UCSD-AML1 (cell line): Measurements from ENCODE around the gene APOBEC3F.
"Not testable (repeated sequence)": the region's sequence is repeated elsewhere in the genome, so short reads cannot be mapped to it uniquely, and the experiment has no call there.

Source experiments
- DNase-seq: peaks from one replicate; lab custom pipeline; 2025; ENCODE audit not compliant: unreplicated experiment; lab: John Stamatoyannopoulos, UW

The APOBEC3F gene

GRCh38 chr22:39068033-39068785 is 27.5 kb downstream of the APOBEC3F start:
- no peak for DNase-seq

DNA sequence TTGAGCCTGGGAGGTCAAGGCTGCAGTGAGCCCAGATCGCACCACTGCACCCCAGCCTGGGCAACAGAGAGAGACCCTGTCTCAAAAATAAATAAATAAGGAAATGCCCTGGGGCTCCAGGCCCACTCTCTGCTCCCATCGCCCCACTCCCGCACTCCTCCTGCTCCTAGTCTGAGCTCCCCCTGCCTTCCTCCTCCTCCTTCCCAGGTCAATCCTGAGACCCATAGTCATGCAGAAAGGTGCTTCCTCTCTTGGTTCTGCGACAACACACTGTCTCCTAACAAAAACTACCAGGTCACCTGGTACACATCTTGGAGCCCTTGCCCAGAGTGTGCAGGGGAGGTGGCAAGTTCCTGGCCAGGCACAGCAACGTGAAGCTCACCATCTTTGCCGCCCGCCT is 29.5 kb downstream of the APOBEC3F start:
- no peak for DNase-seq

DNA sequence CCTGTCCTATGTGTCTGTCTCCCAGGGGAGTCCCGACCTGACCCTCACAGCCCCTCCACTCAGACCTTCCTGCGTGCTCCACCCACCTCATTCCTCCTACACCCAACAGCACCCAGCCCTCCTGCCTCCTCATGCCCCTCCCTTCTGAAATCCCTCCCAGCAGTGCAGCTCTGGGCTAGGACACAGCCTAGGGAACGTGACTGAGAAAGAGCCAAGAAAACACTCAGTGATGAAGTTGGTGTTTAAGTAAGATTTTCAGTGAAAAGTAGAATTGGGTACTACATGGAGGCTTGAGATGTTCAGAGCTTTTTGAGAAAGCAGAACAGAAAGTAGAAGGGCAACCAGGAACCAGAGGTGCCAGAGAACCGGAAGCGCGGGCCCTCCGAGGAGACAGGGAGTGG is 31.9 kb downstream of the APOBEC3F start:
- DNase-seq = not testable (repeated sequence)

- no peak for DNase-seq
These were observed 33.3 kb downstream of the APOBEC3F start for GRCh38 chr22:39073981-39074380.

DNA sequence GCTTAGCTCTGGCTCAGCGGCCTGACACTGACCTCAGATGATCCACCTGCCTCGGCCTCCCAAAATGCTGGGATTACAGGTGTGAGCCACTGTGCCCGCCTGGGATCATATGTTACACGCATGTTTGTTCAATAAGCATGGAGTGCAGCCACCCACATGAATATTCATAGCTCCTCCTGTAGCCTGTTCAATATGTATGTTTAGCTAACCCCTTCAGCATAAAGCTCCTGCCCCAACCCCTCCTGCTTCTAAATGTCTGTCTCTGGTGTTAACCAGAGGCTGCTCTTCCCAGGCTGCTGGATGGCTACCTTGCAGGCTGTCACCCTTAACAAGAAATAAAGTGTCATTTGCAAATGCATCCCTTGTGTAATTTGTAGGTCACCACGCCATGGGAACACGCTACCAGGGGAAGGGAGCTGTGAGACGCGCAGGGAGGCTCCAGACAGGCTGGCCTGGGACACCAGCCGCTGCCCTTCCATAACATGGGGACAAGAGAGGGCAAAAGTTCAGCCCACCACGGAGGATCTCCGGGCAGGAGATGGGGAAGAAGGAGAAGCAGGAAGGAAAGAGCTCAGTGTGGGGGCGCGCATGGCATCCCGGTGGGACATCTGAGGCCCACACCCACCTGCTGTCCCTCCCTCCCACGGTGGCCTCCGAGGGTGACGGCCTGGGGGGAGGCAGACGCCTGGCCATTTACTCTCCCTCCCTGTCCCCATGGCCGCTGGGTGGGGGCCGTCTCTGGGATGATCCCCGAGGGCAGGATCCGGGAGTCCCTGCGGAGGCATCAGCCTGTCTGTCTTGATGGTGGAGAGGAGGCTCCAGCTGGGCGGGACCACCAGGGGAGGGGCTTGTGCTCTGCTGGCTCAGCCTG is 35.7 kb downstream of the APOBEC3F start:
- not testable (repeated sequence) for DNase-seq

- peak; percentile 67 for DNase-seq
These were observed 36.6 kb downstream of the APOBEC3F start, which contains the start of gene APOBEC3G for GRCh38 chr22:39077026-39077840. TSS of gene APOBEC3G (plus strand) at chr22:39077275. CDS start at chr22:39077362, 87 bp downstream.

GRCh38 chr22:39077912-39078311 is 37.2 kb downstream of the APOBEC3F start:
- DNase-seq = not testable (repeated sequence)

DNA sequence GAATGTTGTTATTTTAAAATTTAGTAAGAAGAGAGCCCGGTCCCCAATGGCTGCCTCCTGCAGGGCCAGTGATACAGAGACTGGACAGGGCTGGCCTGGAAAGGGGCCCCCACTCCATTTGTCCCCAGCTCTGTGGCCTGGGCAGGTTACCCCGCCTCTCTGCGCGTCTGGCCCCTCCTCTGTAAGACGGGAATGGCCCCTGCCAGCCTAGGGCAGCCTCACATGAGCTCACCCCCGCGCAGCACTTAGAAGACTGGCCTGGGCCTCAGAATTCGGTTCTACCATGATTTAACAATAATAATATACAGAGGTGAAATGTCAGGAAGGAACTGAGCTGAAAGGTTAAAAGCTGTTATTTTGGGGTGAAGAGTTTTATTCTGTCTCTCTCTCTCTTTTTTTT is 37.7 kb downstream of the APOBEC3F start:
- no peak for DNase-seq

- DNase-seq = not testable (repeated sequence)
These were observed 38.5 kb downstream of the APOBEC3F start for GRCh38 chr22:39079054-39079637.

DNA sequence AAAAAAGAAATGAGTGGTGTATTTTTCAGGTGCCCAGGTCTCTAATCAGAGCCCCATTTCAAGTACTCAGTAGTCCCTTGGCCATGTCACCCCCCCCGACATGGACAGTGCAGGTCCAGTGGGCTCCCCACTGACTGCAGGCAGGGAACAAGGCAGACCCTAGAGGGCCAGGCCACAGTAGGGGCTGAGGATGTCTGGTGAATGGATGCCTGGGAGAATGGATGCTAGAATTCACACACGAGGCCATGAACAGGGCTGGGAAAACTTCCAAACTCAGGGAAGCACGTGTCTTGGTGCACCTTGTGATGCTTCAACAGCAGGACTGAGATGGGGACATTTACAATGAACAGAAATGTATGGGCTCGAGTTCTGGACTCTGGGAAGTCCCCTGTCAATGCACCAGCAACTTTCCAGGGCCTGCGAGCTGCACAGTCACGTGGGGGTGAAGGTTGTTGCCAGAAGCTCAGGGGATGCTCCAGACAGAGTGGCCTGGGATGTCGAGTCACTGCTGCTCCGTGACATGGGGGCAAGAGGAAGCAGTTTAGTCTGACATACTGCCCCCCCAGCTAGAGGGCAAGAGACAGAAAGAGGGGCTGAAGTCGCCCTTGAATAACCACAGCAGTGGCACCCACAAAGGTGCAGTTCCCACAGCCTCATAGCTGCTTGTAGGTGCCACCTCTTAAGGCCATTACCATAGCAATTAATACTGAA is 39.5 kb downstream of the APOBEC3F start:
- no peak for DNase-seq

- DNase-seq = no peak
These were observed 40.4 kb downstream of the APOBEC3F start for GRCh38 chr22:39081016-39081415.

DNA sequence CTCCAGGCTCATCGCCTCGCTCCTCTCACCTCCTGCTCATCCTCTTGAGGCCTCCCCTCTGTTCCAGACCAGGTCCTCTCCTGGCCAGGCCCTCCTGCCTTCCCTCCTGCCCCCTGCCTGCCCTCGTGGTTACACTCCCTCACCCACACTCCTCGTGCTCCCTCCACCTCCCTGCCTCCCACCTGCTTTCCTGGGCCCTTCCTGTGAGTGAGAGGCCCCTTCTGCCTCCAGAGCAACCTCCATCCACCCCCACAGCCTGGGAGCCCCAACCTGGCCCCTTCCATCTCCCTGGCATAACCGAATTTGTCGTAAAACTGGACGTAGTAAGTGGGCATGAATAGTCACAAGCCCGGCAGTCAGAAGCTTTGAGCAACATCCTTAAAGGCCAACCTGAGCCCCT is 40.9 kb downstream of the APOBEC3F start:
- DNase-seq = no peak

GRCh38 chr22:39083212-39084165 is 42.8 kb downstream of the APOBEC3F start:
- DNase-seq = no peak

DNA sequence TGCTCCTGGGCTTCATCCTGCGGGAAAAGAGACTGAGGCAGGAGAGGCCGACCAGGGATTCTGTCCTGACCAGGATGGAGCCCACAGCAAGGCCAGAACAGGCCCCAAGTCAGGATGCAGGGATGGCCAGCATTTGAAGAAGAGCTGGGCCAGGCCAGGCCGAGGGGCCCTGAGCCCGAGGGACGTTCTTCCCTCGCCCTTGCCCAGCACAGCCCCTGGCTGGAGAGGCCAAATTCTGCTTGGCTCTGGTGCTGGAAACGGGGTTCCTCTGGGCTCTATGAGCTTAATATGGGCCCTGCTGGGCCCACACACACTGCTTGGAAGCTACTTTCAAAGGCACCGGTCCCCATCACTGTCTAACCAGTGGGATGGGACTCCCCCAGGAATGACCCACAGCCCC is 44.0 kb downstream of the APOBEC3F start:
- no peak for DNase-seq

DNA sequence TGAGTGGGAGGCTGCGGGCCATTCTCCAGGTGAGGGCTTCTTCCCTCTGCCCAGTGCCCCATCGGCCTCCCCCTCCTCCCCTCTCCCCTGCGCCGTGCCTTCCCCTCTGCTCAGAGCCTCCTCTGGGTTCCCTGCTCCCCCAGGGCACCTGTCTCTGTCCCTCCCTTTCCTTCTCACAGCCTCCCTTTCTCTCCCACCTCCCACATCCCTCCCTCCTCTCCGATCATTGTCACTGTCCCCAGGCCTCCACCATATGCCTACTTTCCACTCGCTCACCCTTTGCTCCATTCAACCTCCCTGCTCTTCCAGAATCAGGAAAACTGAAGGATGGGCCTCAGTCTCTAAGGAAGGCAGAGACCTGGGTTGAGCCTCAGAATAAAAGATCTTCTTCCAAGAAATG is 46.4 kb downstream of the APOBEC3F start:
- DNase-seq = no peak

GRCh38 chr22:39087881-39088684 is 47.4 kb downstream of the APOBEC3F start:
- no peak for DNase-seq

GRCh38 chr22:39088685-39089032 is 48.0 kb downstream of the APOBEC3F start:
- DNase-seq = no peak

DNA sequence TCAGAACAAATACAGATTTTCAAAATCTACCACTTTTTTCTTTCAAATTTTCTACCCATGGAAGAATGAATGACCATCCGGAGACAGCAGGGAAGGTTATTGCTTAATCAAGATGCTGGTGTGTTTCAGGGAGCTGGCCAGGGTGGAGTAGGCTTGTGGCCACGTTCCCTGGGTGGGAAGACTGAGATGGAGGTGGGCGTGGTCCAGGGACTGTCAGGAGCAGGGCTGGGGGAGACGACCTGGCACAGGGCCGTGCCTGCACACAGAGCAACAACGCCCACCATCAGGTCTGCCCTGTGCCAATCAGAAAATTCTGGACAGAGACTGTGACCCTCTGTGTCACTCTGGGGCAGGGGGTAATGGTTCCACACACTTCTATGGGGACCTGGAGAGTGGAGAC is 49.3 kb downstream of the APOBEC3F start:
- DNase-seq = no peak
